ENCODE results near the gene MARK1.
A peak's percentile ranks its signal among the peaks of the same experiment; 100 is the strongest.

The MARK1 gene

GRCh38 chr1:220521778-220522177, 6.2 kb upstream of the MARK1 start:
- H3K36me3 ChIP-seq, result no peaks in the 10 kb centered on the region
- no peak for DNase-seq
- TF ChIP-seq, protein P1, sequence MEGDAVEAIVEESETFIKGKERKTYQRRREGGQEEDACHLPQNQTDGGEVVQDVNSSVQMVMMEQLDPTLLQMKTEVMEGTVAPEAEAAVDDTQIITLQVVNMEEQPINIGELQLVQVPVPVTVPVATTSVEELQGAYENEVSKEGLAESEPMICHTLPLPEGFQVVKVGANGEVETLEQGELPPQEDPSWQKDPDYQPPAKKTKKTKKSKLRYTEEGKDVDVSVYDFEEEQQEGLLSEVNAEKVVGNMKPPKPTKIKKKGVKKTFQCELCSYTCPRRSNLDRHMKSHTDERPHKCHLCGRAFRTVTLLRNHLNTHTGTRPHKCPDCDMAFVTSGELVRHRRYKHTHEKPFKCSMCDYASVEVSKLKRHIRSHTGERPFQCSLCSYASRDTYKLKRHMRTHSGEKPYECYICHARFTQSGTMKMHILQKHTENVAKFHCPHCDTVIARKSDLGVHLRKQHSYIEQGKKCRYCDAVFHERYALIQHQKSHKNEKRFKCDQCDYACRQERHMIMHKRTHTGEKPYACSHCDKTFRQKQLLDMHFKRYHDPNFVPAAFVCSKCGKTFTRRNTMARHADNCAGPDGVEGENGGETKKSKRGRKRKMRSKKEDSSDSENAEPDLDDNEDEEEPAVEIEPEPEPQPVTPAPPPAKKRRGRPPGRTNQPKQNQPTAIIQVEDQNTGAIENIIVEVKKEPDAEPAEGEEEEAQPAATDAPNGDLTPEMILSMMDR (IDR thresholded peaks at IDR 0.05; ENCODE audit: low read depth, low read length), result no peak

GRCh38 chr1:220526294-220526693, 1.6 kb upstream of the MARK1 start:
- Histone ChIP-seq H3K27me3 (peaks cover 66% of the 10 kb centered on the region), H3K4me3 (ENCODE audit: low read depth, low read length) (no peak overlapping the region), H3K36me3 (no peaks in the 10 kb centered on the region), H3K9me3 (no peaks in the 10 kb centered on the region), H3K4me1 (no peaks in the 10 kb centered on the region)
- no peak for DNase-seq
- TF ChIP-seq, protein P1 (IDR thresholded peaks at IDR 0.05; ENCODE audit: low read depth, low read length), result peak; percentile 42

More at GRCh38 chr1:220521778-220522177, 6.2 kb upstream of the MARK1 start:
- Histone ChIP-seq H3K27me3 (peaks cover 21% of the 10 kb centered on the region), H3K4me3 (ENCODE audit: low read depth, low read length) (no peak overlapping the region), H3K4me1 (no peaks in the 10 kb centered on the region), H3K9me3 (no peaks in the 10 kb centered on the region)

- no peak for DNase-seq
- Histone ChIP-seq H3K9me3 (no peaks in the 10 kb centered on the region), H3K4me1 (no peaks in the 10 kb centered on the region), H3K4me3 (ENCODE audit: low read depth, low read length) (peak overlapping the region; percentile 49), H3K27me3 (peaks cover 70% of the 10 kb centered on the region), H3K36me3 (no peaks in the 10 kb centered on the region)
- TF ChIP-seq, protein P1 (IDR thresholded peaks at IDR 0.05; ENCODE audit: low read depth, low read length), result no peak
Measured at GRCh38 chr1:220527279-220527907, 543 bp upstream of the MARK1 start.

- Histone ChIP-seq H3K4me1 (no peaks in the 10 kb centered on the region), H3K27me3 (peaks cover 67% of the 10 kb centered on the region), H3K9me3 (no peaks in the 10 kb centered on the region), H3K36me3 (no peaks in the 10 kb centered on the region), H3K4me3 (ENCODE audit: low read depth, low read length) (peak overlapping the region; percentile 54)
- DNase-seq, result no peak
- TF ChIP-seq, protein P1 (IDR thresholded peaks at IDR 0.05; ENCODE audit: low read depth, low read length), result no peak
Measured at GRCh38 chr1:220528679-220529501, 954 bp downstream of the MARK1 start.

GRCh38 chr1:220529521-220530020, 1.6 kb downstream of the MARK1 start:
- no peak for DNase-seq
- Histone ChIP-seq H3K9me3 (no peaks in the 10 kb centered on the region), H3K4me1 (no peaks in the 10 kb centered on the region), H3K4me3 (ENCODE audit: low read depth, low read length) (no peak overlapping the region), H3K27me3 (peaks cover 64% of the 10 kb centered on the region), H3K36me3 (no peaks in the 10 kb centered on the region)
- TF ChIP-seq, protein P1 (IDR thresholded peaks at IDR 0.05; ENCODE audit: low read depth, low read length), result no peak
